GM21723 (cell line): ENCODE data around the gene BHLHA15.

Source experiments
- ATAC-seq: cut with Tn5 transposase; IDR thresholded peaks from one replicate; pipeline ENCODE4 v1.9.1; 2021; ENCODE audit warnings: mild to moderate bottlenecking, moderate library complexity; ENCODE audit not compliant: unreplicated experiment

BHLHA15 gene

DNA sequence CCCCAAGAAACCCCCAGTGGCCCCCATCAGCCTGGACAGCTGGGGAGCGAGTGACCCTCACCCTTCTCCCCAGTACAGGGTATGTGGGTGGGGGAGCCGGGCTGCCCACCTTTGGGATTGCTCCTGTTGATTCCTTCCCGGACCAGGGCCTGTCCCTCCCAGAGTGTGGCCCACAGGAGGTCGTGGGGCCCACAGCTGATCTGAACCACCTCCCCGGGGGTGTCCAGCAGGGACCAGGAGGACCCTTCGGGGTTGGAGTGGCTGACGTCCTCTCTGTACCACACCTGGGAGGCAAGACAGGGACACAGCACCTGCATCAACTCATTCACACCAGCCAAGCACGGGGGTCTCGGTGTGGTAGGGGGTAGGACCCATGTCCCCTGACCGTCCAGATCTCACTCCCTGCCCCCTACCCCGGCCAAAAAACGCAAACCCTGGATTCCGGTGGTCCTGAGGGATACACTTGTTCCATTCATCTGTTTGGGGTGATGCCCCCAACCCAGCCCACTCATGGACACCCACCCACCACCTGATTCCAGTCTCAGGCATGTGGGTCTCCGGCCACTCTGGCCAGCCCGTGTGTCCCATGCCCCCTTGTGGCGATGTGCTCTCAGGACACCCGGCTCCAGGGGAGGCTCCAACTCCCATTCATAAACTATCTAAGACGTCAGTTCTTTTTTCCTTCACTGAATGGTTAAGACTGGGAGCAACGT lies 29.9 kb downstream of the BHLHA15 start:
- ATAC-seq, result peak; percentile 63

- ATAC-seq, result peak; percentile 30
Measured at GRCh38 chr7:98241674-98242241, 30.5 kb downstream of the BHLHA15 start.

- ATAC-seq, result no peak
Measured at GRCh38 chr7:98242342-98242741, 31.1 kb downstream of the BHLHA15 start.

DNA sequence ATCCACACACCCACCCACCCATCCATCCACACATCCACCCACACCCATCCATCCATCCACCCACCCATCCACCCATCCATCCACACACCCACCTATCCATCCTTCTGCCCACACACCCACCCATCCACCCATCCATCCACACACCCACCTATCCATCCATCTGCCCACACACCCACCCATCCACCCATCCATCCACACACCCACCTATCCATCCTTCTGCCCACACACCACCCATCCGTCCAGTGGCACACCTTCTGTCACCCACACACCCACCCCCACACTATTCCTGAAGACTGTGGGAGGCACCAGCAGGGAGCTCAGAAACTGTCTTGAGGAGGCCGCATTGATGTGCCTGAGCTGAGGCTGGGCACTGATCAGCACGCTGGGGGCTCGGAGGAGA lies 31.7 kb downstream of the BHLHA15 start:
- no peak for ATAC-seq

GRCh38 chr7:98244871-98245270 lies 33.6 kb downstream of the BHLHA15 start:
- ATAC-seq, result no peak

DNA sequence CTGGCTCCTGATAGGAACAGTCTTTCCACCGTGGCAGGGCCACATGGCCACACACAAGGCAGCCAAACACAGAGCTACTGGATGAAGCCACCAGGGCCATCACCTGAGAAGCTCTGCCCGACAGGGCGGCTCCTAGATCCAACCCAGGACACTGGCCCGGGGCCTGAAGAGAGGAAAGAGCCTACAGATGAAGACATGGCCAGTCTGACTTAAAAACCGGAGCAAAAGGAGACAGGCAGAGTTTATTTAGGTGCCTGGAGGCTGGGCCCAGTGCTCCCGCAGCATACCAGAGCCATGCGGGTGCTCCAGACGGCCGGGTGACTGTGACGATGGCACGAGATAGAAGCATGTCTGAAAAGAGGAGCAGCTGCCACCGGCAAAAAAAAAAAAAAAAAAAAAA lies 36.9 kb downstream of the BHLHA15 start:
- no peak for ATAC-seq

DNA sequence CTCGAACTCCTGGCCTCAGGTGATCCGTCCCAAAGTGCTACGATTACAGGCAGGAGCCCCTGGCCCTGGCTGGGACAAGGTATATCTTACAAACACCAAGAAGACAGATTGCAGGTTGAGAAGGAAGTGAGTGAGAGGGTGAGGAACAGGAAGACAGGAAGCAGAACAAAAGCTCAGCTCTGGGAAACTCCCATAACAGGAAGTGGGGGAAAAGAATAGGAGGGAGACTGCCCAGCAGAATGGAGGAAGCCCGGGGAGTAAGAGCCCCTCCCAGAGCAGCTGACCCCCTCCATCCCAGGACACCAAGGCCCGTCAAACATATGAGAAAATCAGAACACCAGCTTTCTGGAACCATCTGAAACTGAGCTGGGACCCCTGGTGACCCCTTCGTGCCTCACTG lies 37.9 kb downstream of the BHLHA15 start:
- no peak for ATAC-seq

GRCh38 chr7:98250789-98251188 lies 39.5 kb downstream of the BHLHA15 start:
- ATAC-seq, result peak; percentile 26

- ATAC-seq, result peak; percentile 26
Measured at GRCh38 chr7:98251231-98251600, 40.0 kb downstream of the BHLHA15 start.

- ATAC-seq, result peak; percentile 97
Measured at GRCh38 chr7:98251601-98252424, 40.6 kb downstream of the BHLHA15 start, which contains the start of gene TECPR1. TECPR1 (minus strand) TSS chr7:98252232; CDS start chr7:98246146, 6,086 bp downstream.

GRCh38 chr7:98252425-98253054 lies 41.3 kb downstream of the BHLHA15 start:
- ATAC-seq, result no peak

DNA sequence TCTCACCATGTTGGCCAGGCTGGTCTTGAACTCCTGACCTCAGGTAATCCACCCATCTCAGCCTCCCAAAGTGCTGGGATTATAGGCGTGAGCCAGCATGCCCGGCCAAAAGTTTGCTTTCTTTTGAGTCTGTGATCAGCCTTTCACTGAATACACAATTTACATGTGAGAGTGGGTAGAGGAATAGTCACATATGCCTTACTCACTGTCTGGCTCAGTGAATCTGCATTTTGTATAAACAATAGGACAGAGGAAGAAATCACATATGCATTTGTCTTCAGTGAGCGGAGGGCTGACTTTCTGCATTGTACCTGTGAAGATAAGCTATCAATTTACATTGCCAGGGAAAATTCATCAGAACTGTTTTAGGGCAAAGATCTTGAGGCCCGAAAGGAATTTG lies 43.3 kb downstream of the BHLHA15 start:
- no peak for ATAC-seq

DNA sequence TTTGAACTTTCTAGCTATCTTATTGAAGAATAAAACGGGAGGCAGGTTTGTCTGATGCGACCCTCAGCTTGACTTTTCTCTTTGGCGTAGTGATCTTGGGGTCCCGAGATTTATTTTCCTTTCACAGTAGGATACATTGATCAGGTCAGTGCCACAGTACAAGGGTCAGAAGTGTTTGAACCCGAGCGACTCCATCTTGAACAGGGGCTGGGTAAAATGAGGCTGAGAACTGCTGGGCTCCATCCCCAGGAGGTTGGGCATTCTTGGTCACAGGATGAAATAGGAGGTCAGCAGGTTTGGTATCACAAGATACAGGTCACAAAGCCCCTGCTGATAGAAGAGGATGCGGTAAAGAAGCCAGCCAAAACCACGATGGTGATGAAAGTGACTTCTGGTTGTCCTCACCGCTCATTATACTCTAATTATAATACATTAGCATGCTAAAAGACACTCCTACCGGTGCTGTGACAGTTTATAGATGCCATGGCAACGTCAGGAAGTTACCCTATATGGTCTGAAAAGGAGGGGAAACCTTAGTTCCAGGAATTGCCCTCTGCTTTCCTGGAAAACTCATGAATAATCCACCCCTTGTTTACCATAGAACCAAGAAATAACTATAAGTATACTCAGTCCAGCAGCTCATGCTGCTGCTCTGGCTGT lies 43.8 kb downstream of the BHLHA15 start:
- no peak for ATAC-seq

DNA sequence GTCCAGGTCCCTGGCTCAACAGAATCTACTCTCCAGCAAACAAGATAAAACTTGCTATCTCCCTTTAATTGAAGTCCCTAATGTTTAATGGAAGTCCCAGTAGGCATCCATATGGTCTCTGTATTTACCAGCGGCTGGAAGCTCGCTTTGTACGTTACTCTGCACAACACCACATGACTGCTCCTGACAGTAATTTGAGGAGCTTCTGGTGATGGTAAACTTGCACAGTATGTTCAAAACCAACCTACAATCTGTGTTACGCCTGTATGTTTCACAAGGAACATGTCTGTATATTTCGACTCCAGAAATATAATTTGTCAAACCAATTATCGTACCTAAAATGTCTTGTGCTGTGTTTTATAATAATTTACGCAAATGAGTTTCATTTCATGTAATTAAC lies 45.2 kb downstream of the BHLHA15 start:
- ATAC-seq, result no peak

DNA sequence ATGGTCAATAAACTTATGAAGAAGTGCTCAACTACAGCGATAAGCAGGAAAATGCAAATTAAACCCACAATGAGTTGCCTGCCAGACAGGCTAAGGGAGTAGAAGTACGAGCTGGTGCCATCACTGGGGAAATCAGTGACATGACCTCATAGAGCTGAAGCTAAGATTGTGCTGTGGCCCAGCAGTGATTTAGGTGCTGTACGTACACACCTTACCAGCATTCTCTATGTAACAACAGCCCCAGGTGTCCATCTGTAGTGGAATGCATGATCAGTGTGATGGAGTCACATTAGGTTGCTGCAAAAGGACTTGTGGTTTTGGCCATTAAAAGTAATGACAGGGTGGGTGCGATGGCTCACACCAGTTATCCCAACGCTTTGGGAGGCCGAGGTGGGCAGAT lies 46.5 kb downstream of the BHLHA15 start:
- ATAC-seq, result no peak
